Spleen (tissue), 11 donors: ENCODE measurements around the gene ANKK1. TPM values are rescaled to one million over a fixed set of nuclear protein-coding genes. Genes with fewer than 3 reads are reported as not detected.

Experiments used
- DNase-seq: peaks from one replicate; pipeline ENCODE4 v3.0.0-alpha.2; 2020
- H3K27ac ChIP-seq, 8 donors: fragments of 200-600 bp; sonication (generic) in 7 of 8; 1 replicate in 4 of 8; 2 replicates in 4 of 8; pipeline versions ENCODE4 v1.5.0 to v1.8.0; 2016 to 2021; ENCODE audit warnings: inconsistent platforms in 4 of 8, mild to moderate bottlenecking in 4 of 8, moderate library complexity in 1 of 8
- H3K27me3 ChIP-seq, 7 donors: fragments of 200-600 bp; sonication (generic) in 6 of 7; replicated peaks in 1 of 7; 1 replicate in 4 of 7; 2 replicates in 3 of 7; pipeline versions ENCODE4 v1.5.0 to v1.8.0; 2016 to 2021; ENCODE audit warnings: inconsistent platforms in 3 of 7, mild to moderate bottlenecking in 1 of 7
- H3K36me3 ChIP-seq, 6 donors: fragments of 200-600 bp; sonication (generic) in 5 of 6; 1 replicate in 4 of 6; 2 replicates in 2 of 6; pipeline versions ENCODE4 v1.5.0 to v1.8.0; 2016 to 2021; ENCODE audit warnings: inconsistent platforms in 2 of 6
- H3K4me1 ChIP-seq, 6 donors: fragments of 200-600 bp; sonication (generic) in 5 of 6; 1 replicate in 3 of 6; 2 replicates in 3 of 6; pipeline versions ENCODE4 v1.5.0 to v1.8.0; 2016 to 2021; ENCODE audit warnings: inconsistent platforms in 3 of 6
- H3K4me3 ChIP-seq, 8 donors: fragments of 200-600 bp; sonication (generic) in 7 of 8; 1 replicate in 4 of 8; 2 replicates in 4 of 8; pipeline versions ENCODE4 v1.5.0 to v1.8.0; 2016 to 2021; ENCODE audit warnings: inconsistent platforms in 4 of 8, mild to moderate bottlenecking in 4 of 8, moderate library complexity in 2 of 8
- H3K9me3 ChIP-seq, 8 donors: fragments of 200-600 bp; sonication (generic) in 7 of 8; 1 replicate in 4 of 8; 2 replicates in 4 of 8; pipeline versions ENCODE4 v1.5.0 to v1.8.0; 2016 to 2021; ENCODE audit warnings: inconsistent platforms in 4 of 8
- POLR2A ChIP-seq, 3 donors: fragments of 450-650 bp; IDR thresholded peaks; one replicate each; pipeline ENCODE4 v1.5.1; 2017; ENCODE audit warnings: antibody characterized with exemption in 3 of 3, mild to moderate bottlenecking in 1 of 3
- POLR2AphosphoS5 ChIP-seq, 3 donors: sonication (generic); formaldehyde crosslinking; IDR thresholded peaks; one replicate each; pipeline ENCODE4 v1.5.1; 2017; ENCODE audit warnings: antibody characterized with exemption in 3 of 3
- WGBS, 5 donors: extraction: QIAGEN DNeasy Blood & Tissue Kit in 3 of 5; methylation state at CpG; one replicate each; pipeline versions ENCODE4 v1.1.5 to v1.1.7; 2013 to 2018; 5-methylcytosine and 5-hydroxymethylcytosine counted together
- intact Hi-C: fragments of 100-400 bp; cut with DNase I; formaldehyde crosslinking; loops from one replicate; pipeline ENCODE4 v1.15.0; 2023; ENCODE audit warnings: low total_unique reads
- polyA plus RNA-seq, 3 donors: library from polyadenylated mRNA; stranded (reverse); fragments of 200-250 nt; gene quantifications; one replicate each; pipeline ENCODE4 v1.2.1, GENCODE V29; 2013
- total RNA-seq, 7 donors: library from RNA; depleted of rRNA in 3 of 7; stranded (reverse); fragments of >200 nt in 3 of 7; fragmentation: NEBNext Ultra II Directional in 4 of 7; extraction: Animal tissue kit (Norgen Biotek cat#: 25700) in 4 of 7; gene quantifications; one replicate each; pipeline versions ENCODE4 v1.1.0 to v1.2.1, GENCODE V29; 2016 to 2021
- TF ChIP-seq, protein P1 (sequence below), 11 experiments: fragments of 200-600 bp in 7 of 11; fragments of 450-650 bp in 4 of 11; sonication (generic) in 4 of 11; IDR thresholded peaks in 8 of 11; conservative IDR thresholded peaks in 3 of 11; 1 replicate in 7 of 11; 2 replicates in 4 of 11; pipeline versions ENCODE4 v1.4.0 to v1.8.0; 2016 to 2021; ENCODE audit warnings: antibody characterized with exemption in 11 of 11, inconsistent platforms in 4 of 11, mild to moderate bottlenecking in 1 of 11
- donor health status: healthy with polysubstance abuse.
- donor health status: DM: no; HTN: no; CAD: no; lungs with moderate emphysema.
- donor health status: DM: no; HTN: no; CAD: no.
- donor health status: Bipolar disorder and iron deficiency.
- donor health status: healthy.
- donor health status: DM: no; HTN: no; CAD: no.
- donor health status: DM: yes; HTN: yes; CAD: no.

Gene ANKK1
- total and polyA plus RNA-seq, 10 donors: 0.26 to 2.0 (median 0.65) TPM

DNA sequence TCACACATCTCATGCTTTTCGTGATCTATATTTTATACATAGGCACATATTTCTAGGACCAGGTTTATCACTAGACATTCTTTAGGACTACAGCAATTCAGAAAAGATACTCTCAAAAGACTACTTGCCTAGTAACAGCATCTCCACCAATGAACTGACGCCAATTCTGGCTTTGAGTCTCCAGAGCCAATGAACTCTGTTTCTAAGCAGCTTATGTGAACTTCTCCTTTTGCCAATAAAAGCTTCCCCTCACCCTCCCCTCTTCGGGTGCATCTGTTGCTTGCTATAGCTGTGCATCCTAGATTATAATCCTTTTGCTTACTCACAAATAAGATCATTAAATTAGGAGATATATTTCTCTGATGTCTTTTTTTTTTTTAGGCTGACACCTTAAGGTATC lies 11.4 kb upstream of the ANKK1 start:
- Histone ChIP-seq H3K27me3 (no peaks in the 10 kb centered on the region), H3K9me3 (no peaks in the 10 kb centered on the region), H3K4me1 (peaks cover 0 to 12% (median 2%) of the 10 kb centered on the region in 6 donors), H3K4me3 (no peak overlapping the region), H3K27ac (peak overlapping the region in 1 of 8 donors; percentile 15), H3K36me3 (peaks cover 0 to 22% (median 0%) of the 10 kb centered on the region in 6 donors)
- no peak for DNase-seq
- no peak for TF ChIP-seq POLR2AphosphoS5 (IDR thresholded peaks at IDR 0.05)
- 9 to 22% (median 12%) methylated on average over 3 of the region's 3 CpGs for WGBS, 5 donors
- intact Hi-C loops: no loop called here

DNA sequence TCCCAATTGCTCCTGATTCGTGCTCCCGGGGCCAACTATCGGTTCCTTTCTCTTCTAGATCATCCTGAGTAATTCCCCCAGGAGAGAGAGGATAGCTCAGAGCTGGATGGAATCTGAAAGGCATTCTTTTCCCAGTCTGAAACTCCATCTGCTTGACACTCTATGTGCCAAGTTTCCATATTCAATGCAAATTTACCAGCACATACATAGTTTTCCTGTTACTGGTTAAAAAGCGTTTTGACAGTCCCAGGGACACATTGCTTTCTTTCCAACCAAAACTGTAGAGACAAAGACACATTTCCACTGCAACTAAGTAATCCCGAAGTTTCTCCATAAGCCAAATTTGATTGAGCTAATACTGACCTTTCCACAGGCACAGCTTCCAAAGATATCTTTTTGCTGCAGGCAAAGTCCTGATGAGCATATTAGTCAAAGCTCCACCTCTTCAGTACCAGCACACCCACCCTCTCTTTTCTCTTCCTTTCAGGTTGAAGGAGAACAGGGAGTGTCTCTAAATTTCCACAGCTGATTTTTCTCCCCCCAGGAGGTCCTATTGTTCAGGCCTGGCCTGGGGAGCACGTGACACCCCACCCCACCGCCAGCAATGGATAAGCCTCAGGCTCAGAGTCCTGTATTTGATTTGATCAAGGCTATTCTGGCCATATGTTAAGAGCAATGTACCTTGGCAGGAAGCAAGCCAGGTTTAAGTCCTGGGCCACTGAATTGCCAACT lies 9.7 kb upstream of the ANKK1 start:
- Histone ChIP-seq H3K36me3 (peaks cover 0 to 14% (median 0%) of the 10 kb centered on the region in 6 donors), H3K9me3 (no peaks in the 10 kb centered on the region), H3K27ac (no peak overlapping the region), H3K27me3 (no peaks in the 10 kb centered on the region), H3K4me1 (peaks cover 0 to 12% (median 2%) of the 10 kb centered on the region in 6 donors), H3K4me3 (no peak overlapping the region)
- TF ChIP-seq, protein P1, sequence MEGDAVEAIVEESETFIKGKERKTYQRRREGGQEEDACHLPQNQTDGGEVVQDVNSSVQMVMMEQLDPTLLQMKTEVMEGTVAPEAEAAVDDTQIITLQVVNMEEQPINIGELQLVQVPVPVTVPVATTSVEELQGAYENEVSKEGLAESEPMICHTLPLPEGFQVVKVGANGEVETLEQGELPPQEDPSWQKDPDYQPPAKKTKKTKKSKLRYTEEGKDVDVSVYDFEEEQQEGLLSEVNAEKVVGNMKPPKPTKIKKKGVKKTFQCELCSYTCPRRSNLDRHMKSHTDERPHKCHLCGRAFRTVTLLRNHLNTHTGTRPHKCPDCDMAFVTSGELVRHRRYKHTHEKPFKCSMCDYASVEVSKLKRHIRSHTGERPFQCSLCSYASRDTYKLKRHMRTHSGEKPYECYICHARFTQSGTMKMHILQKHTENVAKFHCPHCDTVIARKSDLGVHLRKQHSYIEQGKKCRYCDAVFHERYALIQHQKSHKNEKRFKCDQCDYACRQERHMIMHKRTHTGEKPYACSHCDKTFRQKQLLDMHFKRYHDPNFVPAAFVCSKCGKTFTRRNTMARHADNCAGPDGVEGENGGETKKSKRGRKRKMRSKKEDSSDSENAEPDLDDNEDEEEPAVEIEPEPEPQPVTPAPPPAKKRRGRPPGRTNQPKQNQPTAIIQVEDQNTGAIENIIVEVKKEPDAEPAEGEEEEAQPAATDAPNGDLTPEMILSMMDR (IDR thresholded peaks at IDR 0.05 in 8 of 11, conservative IDR thresholded peaks at IDR 0.05 in 3 of 11): no peak
- TF ChIP-seq POLR2AphosphoS5 (IDR thresholded peaks at IDR 0.05) (no peak), POLR2A (IDR thresholded peaks at IDR 0.05) (no peak)
- DNase-seq: no peak
- intact Hi-C loops: no loop called here
- 81 to 89% (median 84%) methylated on average over 7 of the region's 7 CpGs for WGBS, 5 donors

DNA sequence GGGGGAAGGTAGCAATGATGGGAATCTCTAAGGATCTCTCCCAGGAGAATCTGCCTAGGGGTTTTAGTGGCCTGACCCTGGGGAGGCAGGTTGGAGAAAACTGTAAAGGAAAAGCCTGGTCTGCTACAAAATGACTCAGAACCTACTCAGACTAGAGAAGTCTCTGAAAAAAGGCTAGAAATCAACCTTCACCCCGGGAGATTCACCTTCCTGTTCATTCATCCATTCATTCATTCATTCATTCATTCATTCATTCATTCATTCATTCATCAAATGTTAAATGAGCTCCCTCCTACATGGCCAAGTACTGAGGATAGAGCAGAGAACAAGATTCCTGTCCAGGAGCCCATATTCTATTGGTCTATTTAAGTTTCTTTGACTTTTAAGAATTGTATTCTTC lies 8.9 kb upstream of the ANKK1 start:
- Histone ChIP-seq H3K27ac (no peak overlapping the region), H3K27me3 (no peaks in the 10 kb centered on the region), H3K4me1 (peaks cover 0 to 12% (median 2%) of the 10 kb centered on the region in 6 donors), H3K4me3 (no peak overlapping the region), H3K9me3 (no peaks in the 10 kb centered on the region), H3K36me3 (peaks cover 0 to 5% (median 0%) of the 10 kb centered on the region in 6 donors)
- no peak for DNase-seq
- 64 to 92% (median 69%) methylated on average over 1 of the region's 1 CpG for WGBS, 5 donors
- intact Hi-C loops: no loop called here
- TF ChIP-seq POLR2A (IDR thresholded peaks at IDR 0.05): no peak
- TF ChIP-seq POLR2AphosphoS5 (IDR thresholded peaks at IDR 0.05): no peak

DNA sequence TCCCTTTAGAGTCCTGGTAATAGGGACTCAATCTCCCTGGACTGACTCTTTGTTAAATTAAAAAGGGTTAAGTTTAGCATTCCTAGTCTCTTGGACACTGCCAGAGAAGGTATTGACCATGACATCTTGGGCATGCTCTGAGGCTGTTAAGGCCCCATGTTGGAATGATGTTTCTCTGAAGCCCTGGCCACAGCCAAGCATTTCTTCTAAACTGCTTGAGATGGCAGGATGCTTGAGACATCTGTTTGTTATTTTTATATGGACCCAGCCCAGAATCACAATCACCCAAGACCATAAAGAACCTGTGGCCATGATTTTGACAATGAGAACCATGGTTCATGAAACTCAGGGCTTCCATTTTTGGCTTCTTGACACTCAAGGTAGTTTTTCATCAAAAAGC lies 5.5 kb upstream of the ANKK1 start:
- TF ChIP-seq, protein P1 (IDR thresholded peaks at IDR 0.05 in 8 of 11, conservative IDR thresholded peaks at IDR 0.05 in 3 of 11): no peak
- TF ChIP-seq POLR2AphosphoS5 (IDR thresholded peaks at IDR 0.05) (no peak), POLR2A (IDR thresholded peaks at IDR 0.05) (no peak)
- Histone ChIP-seq H3K9me3 (no peaks in the 10 kb centered on the region), H3K4me1 (no peaks in the 10 kb centered on the region), H3K27me3 (peaks cover 0 to 5% (median 0%) of the 10 kb centered on the region in 7 donors), H3K27ac (no peak overlapping the region), H3K4me3 (no peak overlapping the region), H3K36me3 (no peaks in the 10 kb centered on the region)
- no peak for DNase-seq
- intact Hi-C loops: no loop called here

DNA sequence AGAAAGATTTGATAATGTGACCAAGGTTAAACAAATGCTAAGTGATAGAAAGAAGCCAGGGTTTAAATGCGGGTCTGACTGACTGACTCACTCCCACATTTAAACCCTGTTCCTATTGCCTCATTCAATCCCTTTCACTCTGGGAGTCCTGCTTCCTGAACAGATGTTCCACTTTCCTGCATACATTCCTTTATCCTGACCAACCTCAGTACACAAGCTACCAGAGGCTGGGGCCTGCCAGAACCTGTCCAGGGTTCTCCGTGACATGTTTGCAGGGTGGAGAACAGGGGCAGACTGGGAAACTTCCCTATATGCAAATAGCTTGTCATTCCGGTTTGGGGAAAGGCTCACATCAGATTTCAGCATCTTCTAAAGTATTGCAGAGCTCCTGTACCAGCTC lies 3.0 kb upstream of the ANKK1 start:
- Histone ChIP-seq H3K4me1 (peaks cover 0 to 7% (median 0%) of the 10 kb centered on the region in 6 donors), H3K27me3 (peaks cover 0 to 27% (median 16%) of the 10 kb centered on the region in 7 donors), H3K9me3 (no peaks in the 10 kb centered on the region), H3K36me3 (no peaks in the 10 kb centered on the region), H3K27ac (no peak overlapping the region), H3K4me3 (no peak overlapping the region)
- no peak for TF ChIP-seq POLR2A (IDR thresholded peaks at IDR 0.05)
- TF ChIP-seq, protein P1 (IDR thresholded peaks at IDR 0.05 in 8 of 11, conservative IDR thresholded peaks at IDR 0.05 in 3 of 11): no peak
- TF ChIP-seq POLR2AphosphoS5 (IDR thresholded peaks at IDR 0.05): no peak
- intact Hi-C loops: no loop called here
- DNase-seq: no peak
- whole genome bisulfite sequencing, 5 donors: 64 to 89% (median 71%) methylated on average over 3 of the region's 3 CpGs
